ENCODE results near the gene FCHSD2. TPM values are rescaled to one million over a fixed set of nuclear protein-coding genes. Genes with fewer than 3 reads are reported as not detected.

The FCHSD2 gene
- total and polyA plus RNA-seq, 2 donors (not counting 1 experiment from before 2014, with no cell fraction given), result 19.5 to 40.6 TPM

GRCh38 chr11:73114110-73114834, 27.8 kb downstream of the FCHSD2 start:
- no peak overlapping the region for H3K9ac ChIP-seq (ENCODE audit: insufficient read depth, low read length)
- no peaks in the 10 kb centered on the region for H3K27me3 ChIP-seq (ENCODE audit: control insufficient read depth, insufficient read depth, low read length)
- H3K27ac ChIP-seq (ENCODE audit: insufficient read depth, low read length), result no peak overlapping the region
- no peaks in the 10 kb centered on the region for H4K20me1 ChIP-seq (ENCODE audit: control insufficient read depth, extremely low read depth, insufficient read depth, low read length)
- no peak overlapping the region for H3K4me3 ChIP-seq (replicated peaks in 1 of 4; ENCODE audit: control extremely low read depth in 1 of 4, insufficient read depth in 1 of 4, low read depth in 3 of 4, low read length in 4 of 4)
- no peaks in the 10 kb centered on the region for H3K36me3 ChIP-seq (ENCODE audit: control insufficient read depth, insufficient read depth, low read length)
- DNase-seq (ENCODE audit: low read depth in 2 of 2), result no peak
- H3K4me2 ChIP-seq (ENCODE audit: extremely low read depth, insufficient read depth, low read length), result no peak overlapping the region
- H3K79me2 ChIP-seq (ENCODE audit: control insufficient read depth, insufficient read depth, low read length), result no peaks in the 10 kb centered on the region
- H3K9me3 ChIP-seq (ENCODE audit: control insufficient read depth, insufficient read depth, low read depth, low read length), result no peaks in the 10 kb centered on the region
- no peaks in the 10 kb centered on the region for H3K4me1 ChIP-seq (ENCODE audit: control insufficient read depth, extremely low read depth, insufficient read depth, low read length)
- no peak overlapping the region for H2AFZ ChIP-seq (ENCODE audit: low read length)
- TF ChIP-seq EZH2 (IDR thresholded peaks at IDR 0.05; ENCODE audit: low read length, missing control alignments) (no peak), CTCF (conservative IDR thresholded peaks at IDR 0.05 in 1 of 2, IDR thresholded peaks at IDR 0.05 in 1 of 2; ENCODE audit: low read depth in 1 of 2, low read length in 2 of 2) (no peak)

- no peak overlapping the region for H3K27ac ChIP-seq (ENCODE audit: insufficient read depth, low read length)
- H3K4me1 ChIP-seq (ENCODE audit: control insufficient read depth, extremely low read depth, insufficient read depth, low read length), result no peaks in the 10 kb centered on the region
- no peaks in the 10 kb centered on the region for H4K20me1 ChIP-seq (ENCODE audit: control insufficient read depth, extremely low read depth, insufficient read depth, low read length)
- no peaks in the 10 kb centered on the region for H3K36me3 ChIP-seq (ENCODE audit: control insufficient read depth, insufficient read depth, low read length)
- H3K27me3 ChIP-seq (ENCODE audit: control insufficient read depth, insufficient read depth, low read length), result no peaks in the 10 kb centered on the region
- H3K9ac ChIP-seq (ENCODE audit: insufficient read depth, low read length), result no peak overlapping the region
- no peak overlapping the region for H2AFZ ChIP-seq (ENCODE audit: low read length)
- no peak overlapping the region for H3K4me2 ChIP-seq (ENCODE audit: extremely low read depth, insufficient read depth, low read length)
- no peak for TF ChIP-seq CTCF (conservative IDR thresholded peaks at IDR 0.05 in 1 of 2, IDR thresholded peaks at IDR 0.05 in 1 of 2; ENCODE audit: low read depth in 1 of 2, low read length in 2 of 2)
- no peak for TF ChIP-seq EZH2 (IDR thresholded peaks at IDR 0.05; ENCODE audit: low read length, missing control alignments)
- H3K79me2 ChIP-seq (ENCODE audit: control insufficient read depth, insufficient read depth, low read length), result no peaks in the 10 kb centered on the region
- no peak overlapping the region for H3K4me3 ChIP-seq (replicated peaks in 1 of 4; ENCODE audit: control extremely low read depth in 1 of 4, insufficient read depth in 1 of 4, low read depth in 3 of 4, low read length in 4 of 4)
- no peaks in the 10 kb centered on the region for H3K9me3 ChIP-seq (ENCODE audit: control insufficient read depth, insufficient read depth, low read depth, low read length)
- no peak for DNase-seq (ENCODE audit: low read depth in 2 of 2)
These were observed 28.7 kb downstream of the FCHSD2 start for GRCh38 chr11:73113426-73113825.

GRCh38 chr11:73107597-73107996, 34.5 kb downstream of the FCHSD2 start:
- Histone ChIP-seq H3K27me3 (ENCODE audit: control insufficient read depth, insufficient read depth, low read length) (no peaks in the 10 kb centered on the region), H3K9me3 (ENCODE audit: control insufficient read depth, insufficient read depth, low read depth, low read length) (no peaks in the 10 kb centered on the region), H3K79me2 (ENCODE audit: control insufficient read depth, insufficient read depth, low read length) (no peaks in the 10 kb centered on the region), H3K4me1 (ENCODE audit: control insufficient read depth, extremely low read depth, insufficient read depth, low read length) (no peaks in the 10 kb centered on the region), H3K36me3 (ENCODE audit: control insufficient read depth, insufficient read depth, low read length) (no peaks in the 10 kb centered on the region), H2AFZ (ENCODE audit: low read length) (no peak overlapping the region), H3K4me2 (ENCODE audit: extremely low read depth, insufficient read depth, low read length) (no peak overlapping the region), H3K9ac (ENCODE audit: insufficient read depth, low read length) (no peak overlapping the region), H3K4me3 (replicated peaks in 1 of 4; ENCODE audit: control extremely low read depth in 1 of 4, insufficient read depth in 1 of 4, low read depth in 3 of 4, low read length in 4 of 4) (no peak overlapping the region), H4K20me1 (ENCODE audit: control insufficient read depth, extremely low read depth, insufficient read depth, low read length) (no peaks in the 10 kb centered on the region), H3K27ac (ENCODE audit: insufficient read depth, low read length) (no peak overlapping the region)
- DNase-seq (ENCODE audit: low read depth in 2 of 2), result no peak
- TF ChIP-seq EZH2 (IDR thresholded peaks at IDR 0.05; ENCODE audit: low read length, missing control alignments) (no peak), CTCF (conservative IDR thresholded peaks at IDR 0.05 in 1 of 2, IDR thresholded peaks at IDR 0.05 in 1 of 2; ENCODE audit: low read depth in 1 of 2, low read length in 2 of 2) (no peak)
